ENCODE measurements around the gene ASXL1.

DNA sequence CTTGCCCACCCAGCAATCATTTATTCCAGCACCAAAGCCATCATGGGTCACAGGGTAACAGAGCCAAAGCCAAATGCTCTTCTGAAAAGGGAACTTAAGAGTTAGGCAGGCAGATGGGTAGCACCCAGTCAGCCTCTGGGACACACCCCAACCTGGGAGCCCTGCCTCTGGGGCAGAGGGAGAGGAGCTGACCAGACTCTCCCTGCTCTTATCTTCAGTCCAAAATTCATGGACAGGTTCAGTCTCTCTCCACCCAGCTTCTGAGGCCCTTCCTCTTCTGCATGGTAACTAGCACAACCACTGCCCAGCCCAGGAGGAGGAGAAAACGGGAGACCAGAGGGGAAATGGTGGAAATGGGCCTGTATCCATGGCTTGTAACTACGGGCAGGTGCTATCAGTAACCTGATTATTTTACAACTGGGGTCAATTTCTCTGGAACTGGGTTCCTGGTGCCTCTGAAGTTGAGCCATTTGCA is 121.6 kb downstream of the ASXL1 start:
- TF ChIP-seq GATA2 (IDR thresholded peaks at IDR 0.05; ENCODE audit: low read depth, low read length) (no peak), GATA3 (IDR thresholded peaks at IDR 0.05; ENCODE audit: low read depth, low read length) (no peak)

All from SH-SY5Y (cell line).